ENCODE data around the gene ARHGAP18.
A peak's percentile ranks its signal among the peaks of the same experiment; 100 is the strongest.

Gene ARHGAP18

DNA sequence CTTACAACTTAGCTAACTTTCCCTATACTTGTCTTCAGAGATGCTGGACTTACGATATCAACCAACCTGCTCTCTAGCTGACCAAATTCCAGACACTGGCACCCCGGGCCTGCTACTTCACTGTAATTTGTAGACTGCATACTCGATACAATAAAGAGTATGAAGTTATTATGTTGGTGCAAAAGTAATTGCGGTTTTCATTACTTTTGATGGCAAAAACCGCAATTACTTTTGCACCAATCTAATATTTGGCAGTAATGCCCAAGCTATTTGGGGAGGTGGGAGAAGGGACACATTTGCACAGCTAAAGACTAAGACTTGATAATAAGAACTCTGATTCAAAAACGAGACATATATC is 34.9 kb upstream of the ARHGAP18 start:
- Histone ChIP-seq H3K4me3 (ENCODE audit: low read depth in 1 of 2, low read length in 2 of 2) (no peak overlapping the region), H3K27ac (ENCODE audit: low read length) (no peak overlapping the region), H3K4me1 (ENCODE audit: control insufficient read depth in 1 of 2, insufficient read depth in 2 of 2, low read length in 2 of 2) (peaks cover 0 to 10% of the 10 kb centered on the region in 2 donors), H3K27me3 (ENCODE audit: low read depth, low read length) (no peaks in the 10 kb centered on the region), H3K9me3 (ENCODE audit: control insufficient read depth in 1 of 2, low read length in 2 of 2) (no peaks in the 10 kb centered on the region), H3K36me3 (ENCODE audit: control insufficient read depth in 1 of 2, insufficient read depth in 2 of 2, low read length in 2 of 2) (no peaks in the 10 kb centered on the region)

DNA sequence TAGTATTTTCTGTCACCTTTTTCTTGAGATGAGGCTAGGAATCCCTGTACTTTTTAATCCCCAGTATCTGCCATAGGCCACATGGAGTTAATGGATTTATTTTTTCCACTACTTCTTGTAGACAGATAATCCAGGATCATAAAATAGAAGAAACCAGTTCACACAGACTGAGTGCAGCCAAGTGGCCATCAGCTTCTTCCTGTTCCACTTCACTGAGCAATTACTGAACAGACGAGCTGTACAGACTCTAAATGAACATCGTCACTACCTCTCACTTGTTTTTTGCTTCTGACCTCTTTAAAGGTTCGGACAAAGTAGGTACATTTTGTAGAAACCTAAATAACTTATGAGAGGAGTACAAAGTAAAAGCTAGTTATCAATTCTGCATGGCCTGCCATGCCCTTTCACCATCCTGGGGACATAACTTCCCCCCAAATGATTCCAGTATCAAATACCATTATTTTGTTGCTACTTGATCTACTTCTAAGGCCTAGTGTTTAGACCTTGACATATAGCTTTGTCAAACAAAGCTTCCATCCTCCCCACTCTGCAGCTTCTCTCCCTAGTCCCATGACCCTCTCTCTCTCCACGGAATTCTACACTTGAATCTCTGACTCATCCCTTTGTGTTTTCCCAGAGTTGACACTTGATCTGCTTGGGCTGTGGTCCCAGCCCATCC is 34.4 kb upstream of the ARHGAP18 start:
- Histone ChIP-seq H3K4me1 (ENCODE audit: control insufficient read depth in 1 of 2, insufficient read depth in 2 of 2, low read length in 2 of 2) (peaks cover 0 to 7% of the 10 kb centered on the region in 2 donors), H3K9me3 (ENCODE audit: control insufficient read depth in 1 of 2, low read length in 2 of 2) (no peaks in the 10 kb centered on the region), H3K27me3 (ENCODE audit: low read depth, low read length) (no peaks in the 10 kb centered on the region), H3K36me3 (ENCODE audit: control insufficient read depth in 1 of 2, insufficient read depth in 2 of 2, low read length in 2 of 2) (no peaks in the 10 kb centered on the region), H3K4me3 (ENCODE audit: low read depth in 1 of 2, low read length in 2 of 2) (no peak overlapping the region), H3K27ac (ENCODE audit: low read length) (peak overlapping the region; percentile 35)

DNA sequence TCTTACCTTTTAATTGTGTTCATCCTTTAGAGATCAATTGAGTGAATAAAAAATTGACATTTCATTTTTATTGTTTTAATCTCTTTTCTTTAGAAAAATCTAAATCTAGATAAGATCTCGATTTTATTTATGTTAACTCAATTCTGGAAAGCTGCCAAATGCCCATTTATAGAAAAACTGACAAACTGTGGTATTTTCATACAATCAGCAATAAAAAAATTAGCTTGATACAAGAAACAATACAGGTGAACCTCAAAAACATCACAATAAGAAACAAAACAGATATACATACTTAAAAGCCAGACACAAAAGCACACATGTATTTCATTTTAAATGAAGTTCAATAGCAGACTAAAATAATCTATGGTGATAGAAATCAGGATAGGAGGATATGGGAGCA is 30.0 kb upstream of the ARHGAP18 start:
- no peaks in the 10 kb centered on the region for H3K4me1 ChIP-seq (ENCODE audit: control insufficient read depth in 1 of 2, insufficient read depth in 2 of 2, low read length in 2 of 2)
- no peaks in the 10 kb centered on the region for H3K9me3 ChIP-seq (ENCODE audit: control insufficient read depth in 1 of 2, low read length in 2 of 2)
- H3K36me3 ChIP-seq (ENCODE audit: control insufficient read depth in 1 of 2, insufficient read depth in 2 of 2, low read length in 2 of 2) = no peaks in the 10 kb centered on the region
- no peak overlapping the region for H3K4me3 ChIP-seq (ENCODE audit: low read depth in 1 of 2, low read length in 2 of 2)
- no peaks in the 10 kb centered on the region for H3K27me3 ChIP-seq (ENCODE audit: low read depth, low read length)
- H3K27ac ChIP-seq (ENCODE audit: low read length) = no peak overlapping the region

DNA sequence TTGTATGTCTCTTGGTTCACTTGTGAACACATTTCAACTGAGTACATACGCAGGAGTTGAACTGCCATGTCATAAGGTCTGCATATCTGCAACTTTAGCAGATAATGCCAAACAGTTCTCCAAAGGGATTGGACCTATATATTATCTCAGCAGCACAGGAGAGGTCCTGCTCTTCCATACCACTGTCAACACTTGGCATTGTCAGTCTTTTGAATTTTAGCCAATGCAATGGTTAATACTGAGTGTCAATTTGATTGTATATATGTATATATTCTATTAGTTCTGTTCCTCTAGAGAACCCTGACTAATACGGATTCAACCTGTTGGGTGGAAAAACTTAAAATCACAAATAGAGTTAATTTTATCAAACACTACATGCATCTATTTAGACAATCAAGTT is 26.1 kb upstream of the ARHGAP18 start:
- H3K4me1 ChIP-seq (ENCODE audit: control insufficient read depth in 1 of 2, insufficient read depth in 2 of 2, low read length in 2 of 2) = no peaks in the 10 kb centered on the region
- H3K27ac ChIP-seq (ENCODE audit: low read length) = no peak overlapping the region
- no peaks in the 10 kb centered on the region for H3K27me3 ChIP-seq (ENCODE audit: low read depth, low read length)
- no peak overlapping the region for H3K4me3 ChIP-seq (ENCODE audit: low read depth in 1 of 2, low read length in 2 of 2)
- H3K9me3 ChIP-seq (ENCODE audit: control insufficient read depth in 1 of 2, low read length in 2 of 2) = no peaks in the 10 kb centered on the region
- H3K36me3 ChIP-seq (ENCODE audit: control insufficient read depth in 1 of 2, insufficient read depth in 2 of 2, low read length in 2 of 2) = no peaks in the 10 kb centered on the region

DNA sequence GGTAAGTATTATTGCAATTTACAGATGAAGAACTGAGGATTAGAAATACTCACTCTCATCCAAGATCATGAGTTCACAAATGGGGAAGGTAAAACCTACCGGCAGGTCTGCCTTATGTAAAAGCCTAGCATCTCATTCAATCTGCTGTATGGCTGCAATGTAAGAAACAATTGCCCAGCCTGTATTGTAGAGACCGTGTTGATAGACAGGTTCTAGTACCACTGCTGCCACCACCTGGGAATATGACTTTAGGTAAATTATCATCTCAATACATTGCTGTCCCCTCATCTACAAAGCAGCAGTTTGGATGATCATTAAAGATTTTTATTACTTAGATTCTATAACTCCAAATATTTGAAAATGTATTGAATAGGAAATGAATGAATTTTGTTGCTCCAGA is 23.3 kb upstream of the ARHGAP18 start:
- Histone ChIP-seq H3K36me3 (ENCODE audit: control insufficient read depth in 1 of 2, insufficient read depth in 2 of 2, low read length in 2 of 2) (no peaks in the 10 kb centered on the region), H3K4me1 (ENCODE audit: control insufficient read depth in 1 of 2, insufficient read depth in 2 of 2, low read length in 2 of 2) (no peaks in the 10 kb centered on the region), H3K27me3 (ENCODE audit: low read depth, low read length) (no peaks in the 10 kb centered on the region), H3K9me3 (ENCODE audit: control insufficient read depth in 1 of 2, low read length in 2 of 2) (no peaks in the 10 kb centered on the region), H3K27ac (ENCODE audit: low read length) (no peak overlapping the region), H3K4me3 (ENCODE audit: low read depth in 1 of 2, low read length in 2 of 2) (no peak overlapping the region)

DNA sequence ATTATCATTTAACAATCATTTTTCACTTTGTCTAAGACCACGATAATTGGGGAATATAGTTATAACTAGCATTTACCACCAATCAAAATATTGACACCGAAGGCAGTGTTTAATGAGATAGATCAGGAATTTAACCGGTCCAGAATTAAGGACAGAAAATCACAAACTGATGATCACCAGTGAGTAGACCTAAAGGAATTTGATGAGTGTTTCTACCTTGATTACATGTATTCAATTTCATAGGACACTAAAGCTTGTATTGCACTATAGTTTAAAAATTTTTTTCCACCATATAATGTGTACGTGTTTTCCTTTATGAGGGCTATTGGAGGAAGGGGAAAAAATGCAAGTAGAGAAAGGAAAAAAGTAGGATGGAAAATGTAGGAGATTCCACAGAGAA is 22.6 kb upstream of the ARHGAP18 start:
- Histone ChIP-seq H3K27ac (ENCODE audit: low read length) (no peak overlapping the region), H3K4me1 (ENCODE audit: control insufficient read depth in 1 of 2, insufficient read depth in 2 of 2, low read length in 2 of 2) (no peaks in the 10 kb centered on the region), H3K4me3 (ENCODE audit: low read depth in 1 of 2, low read length in 2 of 2) (no peak overlapping the region), H3K36me3 (ENCODE audit: control insufficient read depth in 1 of 2, insufficient read depth in 2 of 2, low read length in 2 of 2) (no peaks in the 10 kb centered on the region), H3K27me3 (ENCODE audit: low read depth, low read length) (no peaks in the 10 kb centered on the region), H3K9me3 (ENCODE audit: control insufficient read depth in 1 of 2, low read length in 2 of 2) (no peaks in the 10 kb centered on the region)

DNA sequence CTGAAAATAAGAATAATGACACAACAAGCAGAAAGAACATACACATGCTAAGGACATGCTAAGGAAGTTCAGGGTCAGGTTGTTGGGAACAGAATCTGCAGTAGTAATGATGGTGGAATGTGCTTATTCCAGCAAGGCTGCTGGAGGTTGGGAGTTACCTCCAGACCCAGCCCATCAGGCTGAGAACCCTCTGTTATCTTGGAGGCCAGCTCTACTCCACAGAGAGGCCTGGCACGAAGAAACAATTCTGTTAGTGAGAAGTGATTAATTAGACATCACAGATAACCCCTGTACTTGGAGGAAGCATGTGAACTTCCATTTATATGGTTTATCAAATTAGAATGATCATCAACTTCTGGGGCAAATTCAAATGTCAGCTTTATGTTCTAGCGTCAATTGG is 22.1 kb upstream of the ARHGAP18 start:
- no peak overlapping the region for H3K4me3 ChIP-seq (ENCODE audit: low read depth in 1 of 2, low read length in 2 of 2)

DNA sequence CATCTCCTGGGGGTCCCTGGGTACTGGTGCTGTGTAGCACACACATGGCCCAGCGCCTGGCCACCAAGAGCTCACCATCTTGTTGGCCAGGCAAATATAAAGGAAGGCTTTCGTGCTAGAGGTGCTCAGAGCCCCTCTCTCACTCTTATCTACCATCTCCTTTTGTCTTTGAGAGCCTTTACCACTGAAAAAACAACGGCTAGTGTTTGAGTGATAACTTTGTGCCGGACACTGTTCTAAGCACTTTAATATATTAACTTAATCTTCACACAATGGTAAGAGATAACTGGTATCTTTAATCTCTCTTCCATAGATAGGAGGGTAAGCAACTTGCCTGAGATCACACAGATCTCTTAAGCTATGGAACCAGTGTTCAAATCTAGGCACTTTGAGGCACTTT is 21.5 kb upstream of the ARHGAP18 start:
- Histone ChIP-seq H3K9me3 (ENCODE audit: control insufficient read depth in 1 of 2, low read length in 2 of 2) (no peaks in the 10 kb centered on the region), H3K36me3 (ENCODE audit: control insufficient read depth in 1 of 2, insufficient read depth in 2 of 2, low read length in 2 of 2) (no peaks in the 10 kb centered on the region), H3K4me3 (ENCODE audit: low read depth in 1 of 2, low read length in 2 of 2) (no peak overlapping the region), H3K27me3 (ENCODE audit: low read depth, low read length) (no peaks in the 10 kb centered on the region), H3K4me1 (ENCODE audit: control insufficient read depth in 1 of 2, insufficient read depth in 2 of 2, low read length in 2 of 2) (no peaks in the 10 kb centered on the region), H3K27ac (ENCODE audit: low read length) (no peak overlapping the region)

More for the DNA sequence above, 22.1 kb upstream of the ARHGAP18 start:
- Histone ChIP-seq H3K9me3 (ENCODE audit: control insufficient read depth in 1 of 2, low read length in 2 of 2) (no peaks in the 10 kb centered on the region), H3K36me3 (ENCODE audit: control insufficient read depth in 1 of 2, insufficient read depth in 2 of 2, low read length in 2 of 2) (no peaks in the 10 kb centered on the region), H3K27ac (ENCODE audit: low read length) (no peak overlapping the region), H3K4me1 (ENCODE audit: control insufficient read depth in 1 of 2, insufficient read depth in 2 of 2, low read length in 2 of 2) (no peaks in the 10 kb centered on the region), H3K27me3 (ENCODE audit: low read depth, low read length) (no peaks in the 10 kb centered on the region)

DNA sequence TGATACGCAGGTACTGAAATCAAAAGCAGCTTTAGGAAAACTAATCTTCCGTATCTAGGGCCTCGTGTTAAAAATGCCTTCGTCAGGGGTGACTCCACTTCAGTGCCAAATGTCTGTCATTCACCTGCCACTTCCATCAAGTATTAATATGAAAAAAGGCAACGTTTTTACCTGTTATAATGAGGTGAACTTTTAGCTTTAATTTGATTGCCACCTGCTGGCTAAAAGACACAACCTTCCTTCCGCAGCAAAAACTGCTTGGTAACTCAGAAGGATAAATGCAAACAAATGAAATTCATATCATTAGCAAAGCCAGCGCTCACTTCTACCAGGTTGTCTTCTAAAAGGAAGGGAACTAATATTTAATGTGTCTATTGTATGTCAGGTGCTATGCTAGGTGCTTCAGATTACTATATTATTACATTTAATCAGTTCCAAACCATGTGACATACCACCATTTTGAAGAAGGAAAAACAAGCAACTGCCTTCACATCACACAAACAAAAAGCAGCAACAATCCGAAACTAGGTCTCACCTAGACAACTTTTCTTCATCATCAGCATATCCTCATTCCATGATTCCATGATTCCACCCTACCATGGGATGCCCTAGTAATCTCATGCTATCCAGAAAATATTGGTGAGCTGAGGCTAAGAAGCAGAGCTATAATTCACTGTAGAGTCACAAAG is 20.6 kb upstream of the ARHGAP18 start:
- Histone ChIP-seq H3K4me3 (ENCODE audit: low read depth in 1 of 2, low read length in 2 of 2) (no peak overlapping the region), H3K4me1 (ENCODE audit: control insufficient read depth in 1 of 2, insufficient read depth in 2 of 2, low read length in 2 of 2) (no peaks in the 10 kb centered on the region), H3K27me3 (ENCODE audit: low read depth, low read length) (no peaks in the 10 kb centered on the region), H3K27ac (ENCODE audit: low read length) (no peak overlapping the region), H3K9me3 (ENCODE audit: control insufficient read depth in 1 of 2, low read length in 2 of 2) (no peaks in the 10 kb centered on the region), H3K36me3 (ENCODE audit: control insufficient read depth in 1 of 2, insufficient read depth in 2 of 2, low read length in 2 of 2) (no peaks in the 10 kb centered on the region)

DNA sequence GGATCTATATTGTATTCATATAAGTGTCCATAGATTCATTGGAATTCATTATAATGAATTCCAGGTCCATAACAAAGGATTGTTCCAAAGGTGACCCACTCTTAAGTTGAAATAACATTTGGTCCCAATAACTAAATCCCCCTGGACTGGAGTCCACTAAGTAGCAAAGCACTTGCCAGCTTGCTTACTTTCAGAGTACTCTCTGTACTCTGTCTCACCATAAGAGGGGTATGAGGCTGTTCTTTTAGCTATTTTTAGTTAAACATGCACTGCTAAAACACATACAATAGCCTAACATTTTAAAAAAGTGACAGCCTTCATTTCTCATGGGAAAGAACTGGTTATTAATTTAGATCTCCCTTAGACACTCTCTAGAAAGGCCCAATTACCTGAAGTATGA is 16.7 kb upstream of the ARHGAP18 start:
- H3K27ac ChIP-seq (ENCODE audit: low read length) = no peak overlapping the region
- no peaks in the 10 kb centered on the region for H3K9me3 ChIP-seq (ENCODE audit: control insufficient read depth in 1 of 2, low read length in 2 of 2)
- H3K4me1 ChIP-seq (ENCODE audit: control insufficient read depth in 1 of 2, insufficient read depth in 2 of 2, low read length in 2 of 2) = no peaks in the 10 kb centered on the region

DNA sequence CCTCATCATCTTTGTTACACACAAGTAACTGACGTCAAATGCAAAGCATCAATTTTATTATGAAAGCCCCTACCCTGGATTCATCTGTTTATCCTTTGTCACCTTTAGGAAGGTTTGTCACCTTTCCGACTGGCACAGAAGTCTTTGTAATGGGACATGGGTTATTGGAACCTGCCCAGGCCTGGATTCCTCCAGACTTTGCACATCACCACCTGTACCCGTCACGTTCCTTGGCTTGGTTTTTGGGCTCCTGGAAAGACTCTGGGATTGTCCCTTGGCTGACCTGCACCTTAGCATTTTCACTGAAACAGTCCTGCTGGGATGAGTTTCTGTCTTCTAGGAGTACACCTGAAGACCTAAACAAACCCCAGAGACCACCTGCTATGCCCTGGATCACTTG is 15.4 kb upstream of the ARHGAP18 start:
- Histone ChIP-seq H3K9me3 (ENCODE audit: control insufficient read depth in 1 of 2, low read length in 2 of 2) (no peaks in the 10 kb centered on the region), H3K4me1 (ENCODE audit: control insufficient read depth in 1 of 2, insufficient read depth in 2 of 2, low read length in 2 of 2) (no peaks in the 10 kb centered on the region), H3K4me3 (ENCODE audit: low read depth in 1 of 2, low read length in 2 of 2) (no peak overlapping the region), H3K27me3 (ENCODE audit: low read depth, low read length) (no peaks in the 10 kb centered on the region), H3K36me3 (ENCODE audit: control insufficient read depth in 1 of 2, insufficient read depth in 2 of 2, low read length in 2 of 2) (no peaks in the 10 kb centered on the region), H3K27ac (ENCODE audit: low read length) (no peak overlapping the region)

More for the DNA sequence above, 16.7 kb upstream of the ARHGAP18 start:
- H3K27me3 ChIP-seq (ENCODE audit: low read depth, low read length) = no peaks in the 10 kb centered on the region
- H3K36me3 ChIP-seq (ENCODE audit: control insufficient read depth in 1 of 2, insufficient read depth in 2 of 2, low read length in 2 of 2) = no peaks in the 10 kb centered on the region
- no peak overlapping the region for H3K4me3 ChIP-seq (ENCODE audit: low read depth in 1 of 2, low read length in 2 of 2)

DNA sequence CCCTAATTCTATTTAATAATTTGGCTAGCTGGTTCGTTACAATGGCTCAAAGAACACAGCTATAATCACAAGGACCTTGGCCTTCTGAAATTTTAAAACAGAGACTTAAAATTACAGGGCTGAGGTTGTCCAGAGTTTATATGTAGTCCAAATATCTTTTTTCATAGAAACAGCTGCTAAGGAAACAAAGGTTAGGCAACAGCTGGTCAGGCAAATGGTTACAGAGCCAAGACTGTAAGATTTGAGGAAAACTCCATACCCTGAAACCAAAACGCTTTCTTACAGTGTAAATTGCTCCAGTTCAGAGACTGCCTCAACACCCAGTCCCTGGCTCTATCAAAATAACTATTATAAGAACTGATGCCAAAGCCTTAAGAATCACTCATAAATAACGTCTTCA is 9.7 kb upstream of the ARHGAP18 start:
- no peaks in the 10 kb centered on the region for H3K4me1 ChIP-seq (ENCODE audit: control insufficient read depth in 1 of 2, insufficient read depth in 2 of 2, low read length in 2 of 2)
- no peak overlapping the region for H3K27ac ChIP-seq (ENCODE audit: low read length)

More for the DNA sequence above, 9.7 kb upstream of the ARHGAP18 start:
- Histone ChIP-seq H3K36me3 (ENCODE audit: control insufficient read depth in 1 of 2, insufficient read depth in 2 of 2, low read length in 2 of 2) (no peaks in the 10 kb centered on the region), H3K9me3 (ENCODE audit: control insufficient read depth in 1 of 2, low read length in 2 of 2) (no peaks in the 10 kb centered on the region), H3K27me3 (ENCODE audit: low read depth, low read length) (no peaks in the 10 kb centered on the region), H3K4me3 (ENCODE audit: low read depth in 1 of 2, low read length in 2 of 2) (no peak overlapping the region)

All from muscle layer of duodenum (tissue), 2 donors.